Right lobe of liver (tissue), 6 donors: ENCODE results near the gene FCHSD1. TPM values are rescaled to one million over a fixed set of nuclear protein-coding genes. Genes with fewer than 3 reads are reported as not detected.

Experiments used
- ATAC-seq, 4 donors: fragments of 200-7000 bp; cut with Tn5 transposase; one replicate each; pipeline ENCODE4 v1.9.1; 2020; ENCODE audit warnings: mild to moderate bottlenecking in 4 of 4, moderate library complexity in 4 of 4
- DNase-seq, 3 donors: peaks; one replicate each; pipeline ENCODE4 v3.0.0-alpha.2; 2020
- H3K27ac ChIP-seq, 3 donors: fragments of 200-600 bp; one replicate each; pipeline ENCODE4 v1.8.0; 2022
- H3K27me3 ChIP-seq, 2 donors: fragments of 200-600 bp; one replicate each; pipeline ENCODE4 v1.8.0; 2022
- H3K36me3 ChIP-seq, 4 donors: fragments of 200-600 bp; sonication (generic) in 1 of 4; one replicate each; pipeline versions ENCODE4 v1.5.1 to v1.8.0; 2017 to 2022; ENCODE audit warnings: control low read depth in 1 of 4
- H3K4me1 ChIP-seq, 4 donors: fragments of 200-600 bp; sonication (generic) in 1 of 4; one replicate each; pipeline versions ENCODE4 v1.5.1 to v1.8.0; 2017 to 2022; ENCODE audit warnings: control low read depth in 1 of 4
- H3K4me3 ChIP-seq, 3 donors: fragments of 200-600 bp; one replicate each; pipeline ENCODE4 v1.8.0; 2022
- H3K9me3 ChIP-seq, 4 donors: fragments of 200-600 bp; sonication (generic) in 1 of 4; one replicate each; pipeline versions ENCODE4 v1.5.1 to v1.8.0; 2017 to 2022; ENCODE audit warnings: control low read depth in 1 of 4
- CTCF ChIP-seq, 4 donors: fragments of 200-600 bp in 3 of 4; fragments of 450-650 bp in 1 of 4; IDR thresholded peaks; one replicate each; pipeline versions ENCODE4 v1.5.1 to v1.8.0; 2016 to 2022; ENCODE audit warnings: antibody characterized with exemption in 4 of 4, mild to moderate bottlenecking in 2 of 4
- POLR2A ChIP-seq: fragments of 450-650 bp; IDR thresholded peaks from one replicate; pipeline ENCODE4 v1.6.1; 2017; ENCODE audit warnings: antibody characterized with exemption, mild to moderate bottlenecking
- WGBS: methylation state at CpG from one replicate; pipeline ENCODE4 v1.1.6; 2018; ENCODE audit warnings: low coverage, low lambda C conversion rate; ENCODE audit not compliant: insufficient coverage; ENCODE audit errors: missing lambda C conversion rate; 5-methylcytosine and 5-hydroxymethylcytosine counted together
- intact Hi-C, 2 donors: fragments of 100-400 bp; cut with DNase I; formaldehyde crosslinking; loops; one replicate each; pipeline versions ENCODE4 v1.11.2 to v1.14.1; 2022
- total RNA-seq, 6 experiments: library from RNA; depleted of rRNA in 2 of 6; stranded (reverse); fragments of >200 nt in 2 of 6; fragmentation: NEBNext Ultra II Directional in 3 of 6; extraction: Animal tissue kit (Norgen Biotek cat#: 25700) in 3 of 6; gene quantifications; one replicate each; pipeline versions ENCODE4 v1.1.0 to v1.2.4, GENCODE V29; 2016 to 2023
- donor health status: DM: no; HTN: yes; CAD: no.
- donor health status: DM: no; HTN: no; CAD: no.
- donor health status: DM: no; HTN: no; CAD: no.
- donor health status: DM: no; HTN: yes; CAD: no.
- donor health status: DM: no; HTN: yes; CAD: no.

The FCHSD1 gene
- total RNA-seq, 6 experiments from 2014 or later = 0.77 to 6.4 (median 3.3) TPM

DNA sequence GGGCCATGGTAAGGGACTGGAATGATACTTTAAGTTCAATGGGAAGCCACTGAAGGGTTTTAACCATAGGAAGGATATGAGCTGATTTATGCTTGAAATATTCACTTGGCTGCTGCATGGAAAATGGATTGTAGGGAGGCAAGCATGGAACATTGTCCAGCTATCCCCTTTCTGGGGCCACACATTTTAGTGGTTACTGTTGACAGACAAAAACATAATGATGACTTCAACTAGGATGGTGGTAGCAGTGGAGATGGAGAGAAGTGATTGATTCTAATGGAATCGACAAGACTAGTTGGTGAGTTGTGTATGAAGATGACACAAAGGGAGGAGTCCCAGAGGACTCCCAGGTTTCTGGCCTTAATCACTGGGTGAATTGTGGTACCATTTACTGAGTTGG, 6.2 kb upstream of the FCHSD1 start:
- intact Hi-C loops = no loop called here
- Histone ChIP-seq H3K4me1 (no peaks in the 10 kb centered on the region), H3K36me3 (no peaks in the 10 kb centered on the region), H3K9me3 (no peaks in the 10 kb centered on the region), H3K27ac (no peak overlapping the region), H3K27me3 (no peaks in the 10 kb centered on the region), H3K4me3 (no peak overlapping the region)
- DNase-seq (no peak), ATAC-seq (no peak)
- no peak for TF ChIP-seq POLR2A
- no peak for TF ChIP-seq CTCF (IDR thresholded peaks at IDR 0.05)
- WGBS = 77% methylated on average over 1 of the region's 1 CpG

- Histone ChIP-seq H3K27me3 (no peaks in the 10 kb centered on the region), H3K27ac (no peak overlapping the region), H3K4me1 (no peaks in the 10 kb centered on the region), H3K36me3 (no peaks in the 10 kb centered on the region), H3K9me3 (no peaks in the 10 kb centered on the region), H3K4me3 (no peak overlapping the region)
- 81% methylated on average over 3 of the region's 9 CpGs for WGBS
- no peak for DNase-seq
- intact Hi-C loops = no loop called here
- ATAC-seq = no peak
- no peak for TF ChIP-seq CTCF (IDR thresholded peaks at IDR 0.05)
- TF ChIP-seq POLR2A = no peak
These were observed 5.2 kb upstream of the FCHSD1 start for GRCh38 chr5:141656396-141656795.

DNA sequence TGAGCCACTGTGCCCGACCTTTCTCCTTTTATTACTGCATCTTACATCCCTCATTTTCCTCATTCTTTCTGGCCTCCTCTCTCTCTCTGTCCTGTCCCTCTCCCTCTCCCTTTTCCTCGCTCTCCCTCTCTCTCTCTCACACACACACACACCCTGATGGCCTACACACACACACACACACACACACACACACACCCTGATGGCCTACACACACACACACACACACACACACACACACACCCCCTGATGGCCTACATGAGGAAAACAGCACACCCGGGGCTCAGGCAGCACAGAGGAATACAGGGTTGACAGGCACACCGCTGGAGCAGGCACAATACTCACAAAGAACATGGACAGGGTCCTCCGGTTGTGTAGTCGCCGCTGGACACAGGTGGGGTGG, 3.8 kb upstream of the FCHSD1 start:
- intact Hi-C loops = no loop called here
- no peak for DNase-seq
- no peak for ATAC-seq
- no peaks in the 10 kb centered on the region for H3K4me1 ChIP-seq
- H3K9me3 ChIP-seq = no peaks in the 10 kb centered on the region
- no peak overlapping the region for H3K4me3 ChIP-seq
- no peaks in the 10 kb centered on the region for H3K27me3 ChIP-seq
- TF ChIP-seq POLR2A (no peak), CTCF (IDR thresholded peaks at IDR 0.05) (no peak)
- WGBS = 81% methylated on average over 7 of the region's 7 CpGs
- no peaks in the 10 kb centered on the region for H3K36me3 ChIP-seq
- no peak overlapping the region for H3K27ac ChIP-seq

DNA sequence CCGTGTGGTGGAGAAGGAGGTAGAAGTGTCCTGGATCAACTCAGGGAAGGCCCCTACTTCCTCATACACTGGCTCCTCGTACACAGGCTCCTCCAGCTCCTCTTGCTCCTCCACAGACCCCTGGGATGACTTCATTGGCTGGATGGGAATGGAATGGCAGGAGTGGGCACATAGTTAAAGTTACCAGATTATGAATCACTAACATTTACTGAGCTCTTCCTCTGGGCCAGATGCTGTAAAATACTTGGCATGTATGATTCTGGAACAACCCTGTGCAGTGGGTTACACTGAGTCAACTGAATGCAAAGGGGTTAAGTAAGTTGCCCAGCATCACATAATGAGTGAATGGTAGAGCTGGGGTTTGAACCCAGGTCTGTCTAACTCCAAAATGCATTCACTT, 3.1 kb upstream of the FCHSD1 start:
- no peaks in the 10 kb centered on the region for H3K36me3 ChIP-seq
- no peaks in the 10 kb centered on the region for H3K9me3 ChIP-seq
- 83% methylated on average over 2 of the region's 2 CpGs for WGBS
- H3K4me1 ChIP-seq = no peaks in the 10 kb centered on the region
- TF ChIP-seq POLR2A = no peak
- TF ChIP-seq CTCF (IDR thresholded peaks at IDR 0.05) = no peak
- ATAC-seq = no peak
- H3K4me3 ChIP-seq = no peak overlapping the region
- H3K27me3 ChIP-seq = no peaks in the 10 kb centered on the region
- intact Hi-C loops = no loop called here
- DNase-seq = no peak
- no peak overlapping the region for H3K27ac ChIP-seq

DNA sequence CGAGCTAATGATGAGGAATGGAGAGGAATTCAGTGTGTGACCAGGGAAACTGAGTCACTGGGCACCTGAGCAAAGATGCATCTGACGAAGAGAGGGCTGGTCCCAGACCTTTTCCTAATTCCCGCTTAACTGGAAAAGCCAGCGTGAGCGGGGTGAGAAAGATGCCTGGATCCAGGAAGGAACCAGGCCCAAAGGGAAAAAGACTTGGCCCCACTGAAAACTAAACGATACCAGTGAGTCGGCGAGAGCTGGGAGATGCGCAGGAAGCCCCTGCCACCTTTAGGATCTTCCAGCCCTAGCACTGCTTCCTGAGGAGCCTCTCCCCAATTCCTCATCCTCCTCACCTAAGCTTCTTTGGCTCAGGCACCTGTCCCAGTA, 499 bp upstream of the FCHSD1 start:
- no peak for DNase-seq
- 64% methylated on average over 7 of the region's 9 CpGs for WGBS
- Histone ChIP-seq H3K27ac (peak overlapping the region in 2 of 3 donors; percentile 10 to 43), H3K4me3 (peak overlapping the region; percentile 35 to 62 (median 54)), H3K4me1 (no peaks in the 10 kb centered on the region), H3K36me3 (no peaks in the 10 kb centered on the region), H3K27me3 (no peaks in the 10 kb centered on the region), H3K9me3 (no peaks in the 10 kb centered on the region)
- TF ChIP-seq CTCF (IDR thresholded peaks at IDR 0.05) (no peak), POLR2A (no peak)
- intact Hi-C loops = no loop called here
- ATAC-seq = no peak
